ENCODE data around the gene PGM2.

GRCh38 chr4:37821953-37822605, 4.4 kb upstream of the PGM2 start:
- TF ChIP-seq CTCF (conservative IDR thresholded peaks at IDR 0.05; ENCODE audit: low read depth, low read length) = no peak
- no peak for TF ChIP-seq EZH2 (IDR thresholded peaks at IDR 0.05; ENCODE audit: borderline replicate concordance, low read depth, low read length, poor library complexity, severe bottlenecking)

Measured in A673 (cell line).